Measurements from ENCODE around the gene UHRF1. TPM values are rescaled to one million over a fixed set of nuclear protein-coding genes. Genes with fewer than 3 reads are reported as not detected.

Gene UHRF1
- total RNA-seq, 4 donors from 2014 or later: 0.57 to 1.3 (median 1.0) TPM

GRCh38 chr19:4969772-4970531 lies 60.7 kb downstream of the UHRF1 start:
- TF ChIP-seq CTCF (IDR thresholded peaks at IDR 0.05; ENCODE audit: low read depth): no peak

- no peak for TF ChIP-seq CTCF (IDR thresholded peaks at IDR 0.05; ENCODE audit: low read depth)
Measured at GRCh38 chr19:4970558-4971423, 61.5 kb downstream of the UHRF1 start.

GRCh38 chr19:4971424-4971793 lies 62.1 kb downstream of the UHRF1 start:
- no peak for TF ChIP-seq CTCF (IDR thresholded peaks at IDR 0.05; ENCODE audit: low read depth)

- no peak for TF ChIP-seq CTCF (IDR thresholded peaks at IDR 0.05; ENCODE audit: low read depth)
Measured at GRCh38 chr19:4971816-4972495, 62.7 kb downstream of the UHRF1 start.

- no peak for TF ChIP-seq CTCF (IDR thresholded peaks at IDR 0.05; ENCODE audit: low read depth)
Measured at GRCh38 chr19:4972509-4973230, 63.4 kb downstream of the UHRF1 start.

GRCh38 chr19:4974880-4975469 lies 65.7 kb downstream of the UHRF1 start:
- TF ChIP-seq CTCF (IDR thresholded peaks at IDR 0.05; ENCODE audit: low read depth): no peak
